AG10803 (cell line): Measurements from ENCODE around the gene CBX2.

Experiments used
- DNase-seq: peaks from one replicate; pipeline ENCODE4 v3.0.0; 2010; ENCODE audit warnings: low read depth
- H3K4me3 ChIP-seq: 2 replicates; pipeline ENCODE4 v1.5.1; 2011; ENCODE audit warnings: mild to moderate bottlenecking, low read length, control low read depth
- TF ChIP-seq, protein P1 (sequence below): conservative IDR thresholded peaks from 2 replicates; pipeline ENCODE4 v1.5.1; 2011; ENCODE audit warnings: mild to moderate bottlenecking, low read length, control low read depth, inconsistent platforms

Gene CBX2

DNA sequence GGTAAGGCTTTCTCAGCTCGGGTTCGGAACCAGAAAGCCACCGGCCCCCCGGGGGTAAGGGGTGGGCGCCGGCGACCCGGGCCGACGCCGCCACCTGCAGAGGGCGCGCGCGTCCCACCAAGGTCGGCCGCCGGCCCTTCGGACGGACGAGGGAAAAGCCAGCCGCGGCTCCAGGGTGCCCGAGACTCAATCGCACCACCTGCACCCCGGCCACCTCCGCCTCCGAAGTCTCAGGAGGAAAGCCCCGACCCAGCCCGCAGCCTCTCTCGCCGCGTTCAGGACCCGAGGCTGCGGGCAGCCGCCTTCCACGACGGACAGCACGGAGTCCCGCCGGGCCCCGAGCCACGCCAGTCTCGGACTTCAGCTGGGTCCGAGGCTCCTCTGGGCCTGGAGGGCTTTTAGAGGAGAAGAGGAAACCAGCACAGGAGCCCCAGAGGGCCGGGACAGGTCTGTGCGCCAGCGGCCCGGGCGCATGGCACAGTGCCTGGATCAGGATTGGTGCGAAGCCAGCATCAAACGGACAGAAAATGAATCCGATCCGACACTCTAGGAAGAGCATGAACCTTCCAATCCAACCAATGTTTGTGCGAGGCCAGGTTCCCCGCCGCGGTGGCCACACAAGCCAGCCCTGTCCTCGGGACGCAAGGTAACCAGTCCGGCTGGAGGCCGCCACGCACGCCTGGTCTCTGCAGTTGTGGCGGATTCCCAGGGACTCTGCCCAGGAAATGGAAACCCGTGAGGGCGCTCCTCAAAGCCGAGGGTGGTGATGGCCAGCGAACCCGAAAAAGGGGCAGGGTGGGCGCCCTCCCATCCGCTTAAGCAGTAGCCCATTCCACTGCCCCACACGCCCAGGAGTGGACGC lies 12.2 kb downstream of the CBX2 start:
- TF ChIP-seq, protein P1, sequence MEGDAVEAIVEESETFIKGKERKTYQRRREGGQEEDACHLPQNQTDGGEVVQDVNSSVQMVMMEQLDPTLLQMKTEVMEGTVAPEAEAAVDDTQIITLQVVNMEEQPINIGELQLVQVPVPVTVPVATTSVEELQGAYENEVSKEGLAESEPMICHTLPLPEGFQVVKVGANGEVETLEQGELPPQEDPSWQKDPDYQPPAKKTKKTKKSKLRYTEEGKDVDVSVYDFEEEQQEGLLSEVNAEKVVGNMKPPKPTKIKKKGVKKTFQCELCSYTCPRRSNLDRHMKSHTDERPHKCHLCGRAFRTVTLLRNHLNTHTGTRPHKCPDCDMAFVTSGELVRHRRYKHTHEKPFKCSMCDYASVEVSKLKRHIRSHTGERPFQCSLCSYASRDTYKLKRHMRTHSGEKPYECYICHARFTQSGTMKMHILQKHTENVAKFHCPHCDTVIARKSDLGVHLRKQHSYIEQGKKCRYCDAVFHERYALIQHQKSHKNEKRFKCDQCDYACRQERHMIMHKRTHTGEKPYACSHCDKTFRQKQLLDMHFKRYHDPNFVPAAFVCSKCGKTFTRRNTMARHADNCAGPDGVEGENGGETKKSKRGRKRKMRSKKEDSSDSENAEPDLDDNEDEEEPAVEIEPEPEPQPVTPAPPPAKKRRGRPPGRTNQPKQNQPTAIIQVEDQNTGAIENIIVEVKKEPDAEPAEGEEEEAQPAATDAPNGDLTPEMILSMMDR: peak; percentile 21
- H3K4me3 ChIP-seq: no peak overlapping the region

DNA sequence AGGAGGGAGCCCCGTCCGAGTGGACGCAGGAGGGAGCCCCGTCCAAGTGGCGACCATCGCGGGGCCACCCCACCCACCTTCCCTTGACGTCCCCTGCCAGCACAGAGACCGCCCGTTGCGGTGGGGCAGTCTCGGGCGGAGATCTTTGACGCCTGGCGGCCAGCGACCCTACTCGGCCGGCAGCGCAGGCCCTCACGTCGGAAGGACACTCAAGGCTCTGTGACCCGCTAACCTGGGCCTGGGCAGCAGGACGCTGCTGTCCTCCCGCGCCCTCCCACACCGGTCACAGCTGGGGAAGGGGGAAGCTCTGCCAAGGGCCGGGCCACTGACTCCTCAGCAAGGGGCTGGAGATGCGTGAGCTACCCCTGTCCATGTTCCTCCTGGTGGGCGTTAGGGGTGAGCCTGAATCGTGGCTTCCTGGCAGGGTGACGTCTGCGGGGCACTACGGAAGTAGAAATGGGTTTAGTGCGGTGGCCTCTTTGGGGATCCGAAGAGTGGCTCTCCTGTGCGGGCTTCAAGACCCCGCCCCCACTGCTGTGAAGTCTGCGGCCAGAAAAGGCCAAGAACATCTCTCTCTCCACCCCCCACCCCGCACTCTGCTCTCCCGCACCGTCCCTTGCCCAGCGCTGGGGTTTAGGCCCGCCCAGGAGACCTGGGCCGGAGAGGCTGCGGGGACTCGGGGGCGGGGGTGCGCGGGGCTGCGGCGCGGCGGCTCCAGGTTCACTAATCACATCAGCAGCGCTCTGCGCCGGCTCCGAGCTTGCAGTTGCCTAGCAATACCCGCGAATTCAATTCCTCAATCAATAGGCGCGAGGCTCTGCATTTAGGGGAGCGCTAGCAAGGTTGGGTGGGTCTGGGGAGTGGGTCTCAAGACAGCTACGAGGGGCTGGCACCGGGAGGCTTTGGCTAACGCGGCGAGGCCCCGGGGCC lies 13.1 kb downstream of the CBX2 start:
- no peak for DNase-seq
- no peak overlapping the region for H3K4me3 ChIP-seq
- TF ChIP-seq, protein P1: no peak

More for the DNA sequence above, 12.2 kb downstream of the CBX2 start:
- no peak for DNase-seq

DNA sequence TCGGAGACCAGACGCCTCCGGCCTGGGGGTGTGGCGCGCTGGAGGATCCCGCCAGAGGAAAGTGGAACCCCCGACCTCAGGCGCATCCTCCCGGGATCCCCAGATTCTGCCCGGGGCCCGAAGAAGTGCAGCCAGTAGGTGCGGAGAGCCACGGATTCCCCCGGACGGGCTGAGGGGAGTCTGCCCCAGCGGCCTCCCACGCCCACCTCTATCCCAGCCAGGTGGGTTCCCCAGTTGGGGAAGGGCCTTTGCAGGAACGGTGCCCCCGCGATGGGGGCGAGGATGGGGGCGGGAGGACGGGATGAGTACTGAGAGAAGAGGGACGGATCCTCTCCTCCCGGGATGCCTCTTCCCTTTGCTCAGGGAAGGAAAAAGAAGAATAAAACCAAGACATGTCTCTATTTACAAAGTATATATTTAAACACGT lies 13.8 kb downstream of the CBX2 start:
- TF ChIP-seq, protein P1: no peak
- DNase-seq: no peak
- no peak overlapping the region for H3K4me3 ChIP-seq

DNA sequence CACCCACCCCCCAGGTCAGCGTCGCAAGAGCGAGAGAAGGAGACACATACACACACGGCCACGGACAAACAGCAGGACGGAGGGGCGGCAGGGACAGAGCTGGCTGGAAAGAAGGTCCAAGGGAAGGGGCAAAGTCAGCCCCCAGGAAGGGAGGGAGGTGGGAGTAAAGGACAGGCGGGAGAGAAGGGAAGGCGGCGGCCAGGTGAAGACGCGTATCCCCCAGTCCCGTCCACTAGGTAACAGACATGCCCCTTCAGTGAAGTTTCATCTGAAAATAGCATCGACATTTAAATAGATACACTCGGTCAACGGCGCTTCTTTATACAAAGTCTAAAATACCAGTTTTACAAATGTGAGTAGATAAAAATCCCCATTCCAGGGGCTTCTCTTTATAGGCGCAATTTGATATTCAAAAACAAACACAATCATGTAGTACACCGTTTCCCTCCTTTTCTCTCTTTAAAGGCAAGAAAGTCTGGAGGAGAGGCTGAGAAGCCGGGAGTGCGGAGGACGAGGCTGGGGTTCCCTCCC lies 14.5 kb downstream of the CBX2 start:
- peak overlapping the region; percentile 61 for H3K4me3 ChIP-seq
- TF ChIP-seq, protein P1: no peak
- no peak for DNase-seq

DNA sequence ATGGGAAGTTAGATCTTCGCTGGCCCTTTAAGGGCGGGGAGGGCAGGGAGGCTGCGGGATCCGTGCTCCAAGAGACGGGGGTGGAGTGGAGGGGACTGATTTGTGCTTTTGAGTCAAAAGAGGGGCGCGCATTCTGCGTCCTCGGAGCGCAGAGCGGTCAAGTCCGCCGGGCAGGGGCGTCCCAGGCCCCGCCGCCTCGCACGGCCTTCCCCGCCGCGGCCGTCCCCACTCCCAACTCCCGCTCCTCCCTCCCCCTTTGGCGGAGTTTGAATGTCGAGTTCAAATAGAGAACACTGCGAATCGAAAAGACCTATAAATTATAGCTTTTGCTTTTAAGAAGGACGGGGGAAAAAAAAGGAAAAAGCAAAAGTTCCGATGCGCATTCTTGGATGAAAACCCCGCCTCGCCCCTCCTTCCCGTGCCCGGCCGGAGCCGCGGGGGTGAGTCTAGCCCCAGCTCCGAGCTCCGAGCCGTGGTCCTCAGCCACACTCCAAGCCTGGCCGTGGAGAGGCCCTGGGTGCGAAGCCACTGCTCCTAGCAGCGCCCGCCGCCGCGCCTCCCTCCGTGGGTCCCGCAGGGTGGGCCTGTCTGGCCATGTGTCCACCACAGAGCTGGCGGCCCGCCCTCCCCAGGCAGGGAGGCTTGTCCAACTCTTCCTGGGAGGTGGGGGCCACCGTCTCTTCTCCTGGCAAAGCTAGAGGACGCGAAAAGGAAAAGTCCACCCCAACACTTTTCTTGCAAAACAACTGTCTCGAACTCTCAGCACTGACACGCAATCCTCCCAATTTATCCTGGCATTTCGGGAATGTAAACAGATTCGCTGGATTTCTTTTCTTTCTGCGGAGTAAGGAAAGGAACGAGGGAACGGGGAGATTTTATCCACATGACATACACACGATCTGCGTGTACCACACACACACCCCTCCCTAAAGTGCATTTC lies 15.3 kb downstream of the CBX2 start:
- TF ChIP-seq, protein P1: no peak
- peak; percentile 96 for DNase-seq
- H3K4me3 ChIP-seq: peak overlapping the region; percentile 61

DNA sequence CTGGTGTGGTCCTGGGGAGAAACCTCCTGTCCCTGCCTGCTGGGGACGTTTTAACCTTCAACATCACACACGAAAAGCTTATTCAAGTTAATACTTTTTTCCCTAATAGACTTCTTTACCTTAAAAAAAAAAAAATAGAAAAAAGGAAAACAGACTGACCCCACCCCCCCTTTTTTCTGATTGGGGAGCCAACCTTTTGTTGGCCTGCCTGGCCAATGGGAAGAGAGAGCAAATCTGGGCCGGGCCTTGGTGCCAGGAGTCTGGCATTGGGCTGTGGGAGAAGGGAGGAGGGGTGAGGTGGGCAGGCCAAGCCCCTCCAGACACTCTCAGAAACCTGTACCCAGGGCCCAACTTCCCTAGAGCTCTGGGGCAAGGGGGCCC lies 16.0 kb downstream of the CBX2 start:
- no peak for DNase-seq
- TF ChIP-seq, protein P1: no peak
- peak overlapping the region; percentile 61 for H3K4me3 ChIP-seq
